Breast epithelium (tissue), 4 donors: ENCODE data around the gene WDR90. TPM values are rescaled to one million over a fixed set of nuclear protein-coding genes. Genes with fewer than 3 reads are reported as not detected.

Experiments
- DNase-seq, 2 donors: peaks; one replicate each; pipeline ENCODE4 v3.0.0-alpha.2; 2019; ENCODE audit warnings: low spot score in 2 of 2
- H3K27ac ChIP-seq, 2 donors: fragments of 200-600 bp; sonication (generic) in 1 of 2; one replicate each; pipeline ENCODE4 v1.5.1; 2016 to 2019; ENCODE audit warnings: mild to moderate bottlenecking in 1 of 2
- H3K27me3 ChIP-seq, 2 donors: fragments of 200-600 bp; sonication (generic) in 1 of 2; one replicate each; pipeline versions ENCODE4 v1.5.1 to v1.6.0; 2017 to 2019; ENCODE audit warnings: control low read depth in 1 of 2, mild to moderate bottlenecking in 1 of 2
- H3K36me3 ChIP-seq: fragments of 200-600 bp; one replicate; pipeline ENCODE4 v1.5.1; 2019
- H3K4me1 ChIP-seq, 2 donors: fragments of 200-600 bp; sonication (generic); one replicate each; pipeline ENCODE4 v1.5.1; 2016 to 2019; ENCODE audit warnings: control low read depth in 1 of 2
- H3K4me3 ChIP-seq, 3 donors: fragments of 200-600 bp; sonication (generic); 1 replicate in 2 of 3; 2 replicates in 1 of 3; pipeline ENCODE4 v1.5.1; 2016 to 2019; ENCODE audit warnings: mild to moderate bottlenecking in 3 of 3, moderate library complexity in 2 of 3
- H3K9me3 ChIP-seq, 2 donors: fragments of 200-600 bp; sonication (generic) in 1 of 2; one replicate each; pipeline ENCODE4 v1.5.1; 2016 to 2019; ENCODE audit warnings: control low read depth in 1 of 2
- CTCF ChIP-seq, 3 donors: fragments of 450-650 bp; IDR thresholded peaks; one replicate each; pipeline ENCODE4 v1.5.1; 2016 to 2017; ENCODE audit warnings: antibody characterized with exemption in 3 of 3, mild to moderate bottlenecking in 3 of 3, moderate library complexity in 3 of 3
- POLR2A ChIP-seq: fragments of 450-650 bp; IDR thresholded peaks from one replicate; pipeline ENCODE4 v1.6.1; 2016; ENCODE audit warnings: antibody characterized with exemption, mild to moderate bottlenecking, moderate library complexity
- POLR2AphosphoS5 ChIP-seq, 3 donors: sonication (generic); formaldehyde crosslinking; IDR thresholded peaks; one replicate each; pipeline ENCODE4 v1.6.1; 2017; ENCODE audit warnings: antibody characterized with exemption in 3 of 3
- intact Hi-C: fragments of 100-400 bp; cut with DNase I; formaldehyde crosslinking; loops from one replicate; pipeline ENCODE4 v1.15.1; 2023; ENCODE audit warnings: low total_unique reads
- total RNA-seq, 3 donors: library from RNA; depleted of rRNA; stranded (reverse); fragments of >200 nt; gene quantifications; one replicate each; pipeline ENCODE4 v1.1.0, GENCODE V29; 2016

Gene WDR90
- total RNA-seq, 3 donors from 2014 or later: 9.6 to 26.9 (median 22.7) TPM

GRCh38 chr16:674968-675883 lies 26.1 kb downstream of the WDR90 start, which contains the start of gene RHBDL1:
Gene RHBDL1 (plus strand): TSS chr16:675671. CDS start chr16:675791, 120 bp downstream.
- intact Hi-C loops: no loop called here
- DNase-seq: no peak
- H3K27me3 ChIP-seq: no peaks in the 10 kb centered on the region
- peaks cover 0 to 9% of the 10 kb centered on the region in 2 donors for H3K4me1 ChIP-seq
- TF ChIP-seq POLR2A (no peak), CTCF (IDR thresholded peaks at IDR 0.05) (no peak), POLR2AphosphoS5 (IDR thresholded peaks at IDR 0.05) (no peak)
- H3K4me3 ChIP-seq: peak within 1 kb of the TSS; percentile 25 to 67 (median 33)
- no peaks in the 10 kb centered on the region for H3K9me3 ChIP-seq
- H3K36me3 ChIP-seq: peaks cover 7% of the 10 kb centered on the region
- peak within 1 kb of the TSS in 1 of 2 donors; percentile 7 for H3K27ac ChIP-seq

- H3K9me3 ChIP-seq: no peaks in the 10 kb centered on the region
- peak overlapping the region in 1 of 2 donors; percentile 7 for H3K27ac ChIP-seq
- H3K36me3 ChIP-seq: peaks cover 6% of the 10 kb centered on the region
- peak overlapping the region; percentile 25 to 67 (median 33) for H3K4me3 ChIP-seq
- TF ChIP-seq CTCF (IDR thresholded peaks at IDR 0.05) (no peak), POLR2A (no peak), POLR2AphosphoS5 (IDR thresholded peaks at IDR 0.05) (no peak)
- DNase-seq: no peak
- peaks cover 2 to 11% of the 10 kb centered on the region in 2 donors for H3K4me1 ChIP-seq
- intact Hi-C loops: no loop called here
- no peaks in the 10 kb centered on the region for H3K27me3 ChIP-seq
These were observed 26.9 kb downstream of the WDR90 start for GRCh38 chr16:675884-676564.

GRCh38 chr16:676565-676902 lies 27.4 kb downstream of the WDR90 start:
- intact Hi-C loops: no loop called here
- Histone ChIP-seq H3K27ac (no peak overlapping the region), H3K4me1 (peaks cover 7 to 16% of the 10 kb centered on the region in 2 donors)

GRCh38 chr16:676913-677312 lies 27.7 kb downstream of the WDR90 start:
- Histone ChIP-seq H3K27ac (no peak overlapping the region), H3K9me3 (no peaks in the 10 kb centered on the region), H3K36me3 (peaks cover 6% of the 10 kb centered on the region), H3K27me3 (no peaks in the 10 kb centered on the region), H3K4me3 (peak overlapping the region in 2 of 3 donors; percentile 15 to 39), H3K4me1 (peaks cover 9 to 20% of the 10 kb centered on the region in 2 donors)
- intact Hi-C loops: no loop called here
- TF ChIP-seq POLR2AphosphoS5 (IDR thresholded peaks at IDR 0.05): no peak
- no peak for TF ChIP-seq CTCF (IDR thresholded peaks at IDR 0.05)
- no peak for TF ChIP-seq POLR2A
- DNase-seq: peak in 1 of 2 donors; percentile 74

More at GRCh38 chr16:676565-676902, 27.4 kb downstream of the WDR90 start:
- Histone ChIP-seq H3K4me3 (peak overlapping the region in 1 of 3 donors; percentile 39), H3K9me3 (no peaks in the 10 kb centered on the region), H3K36me3 (peaks cover 6% of the 10 kb centered on the region), H3K27me3 (no peaks in the 10 kb centered on the region)
- DNase-seq: no peak
- TF ChIP-seq CTCF (IDR thresholded peaks at IDR 0.05): no peak
- TF ChIP-seq POLR2A: no peak
- TF ChIP-seq POLR2AphosphoS5 (IDR thresholded peaks at IDR 0.05): no peak
